ENCODE measurements around the gene UNC13B. TPM values are rescaled to one million over a fixed set of nuclear protein-coding genes. Genes with fewer than 3 reads are reported as not detected.

The UNC13B gene
- total RNA-seq, 4 donors from 2014 or later = 19.1 to 46.9 (median 35.1) TPM

GRCh38 chr9:35335164-35335563 lies 173.4 kb downstream of the UNC13B start:
- TF ChIP-seq, protein P1, sequence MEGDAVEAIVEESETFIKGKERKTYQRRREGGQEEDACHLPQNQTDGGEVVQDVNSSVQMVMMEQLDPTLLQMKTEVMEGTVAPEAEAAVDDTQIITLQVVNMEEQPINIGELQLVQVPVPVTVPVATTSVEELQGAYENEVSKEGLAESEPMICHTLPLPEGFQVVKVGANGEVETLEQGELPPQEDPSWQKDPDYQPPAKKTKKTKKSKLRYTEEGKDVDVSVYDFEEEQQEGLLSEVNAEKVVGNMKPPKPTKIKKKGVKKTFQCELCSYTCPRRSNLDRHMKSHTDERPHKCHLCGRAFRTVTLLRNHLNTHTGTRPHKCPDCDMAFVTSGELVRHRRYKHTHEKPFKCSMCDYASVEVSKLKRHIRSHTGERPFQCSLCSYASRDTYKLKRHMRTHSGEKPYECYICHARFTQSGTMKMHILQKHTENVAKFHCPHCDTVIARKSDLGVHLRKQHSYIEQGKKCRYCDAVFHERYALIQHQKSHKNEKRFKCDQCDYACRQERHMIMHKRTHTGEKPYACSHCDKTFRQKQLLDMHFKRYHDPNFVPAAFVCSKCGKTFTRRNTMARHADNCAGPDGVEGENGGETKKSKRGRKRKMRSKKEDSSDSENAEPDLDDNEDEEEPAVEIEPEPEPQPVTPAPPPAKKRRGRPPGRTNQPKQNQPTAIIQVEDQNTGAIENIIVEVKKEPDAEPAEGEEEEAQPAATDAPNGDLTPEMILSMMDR (IDR thresholded peaks at IDR 0.05) = no peak
- no peak for TF ChIP-seq POLR2A (IDR thresholded peaks at IDR 0.05)
- no peaks in the 10 kb centered on the region for H3K36me3 ChIP-seq
- intact Hi-C loops (cut with DNase I) = no loop called here
- no peaks in the 10 kb centered on the region for H3K9me3 ChIP-seq
- DNase-seq = no peak
- H3K4me1 ChIP-seq = no peaks in the 10 kb centered on the region
- no peak overlapping the region for H3K27ac ChIP-seq
- no peak overlapping the region for H3K4me3 ChIP-seq (replicated peaks in 1 of 3)
- no peaks in the 10 kb centered on the region for H3K27me3 ChIP-seq

DNA sequence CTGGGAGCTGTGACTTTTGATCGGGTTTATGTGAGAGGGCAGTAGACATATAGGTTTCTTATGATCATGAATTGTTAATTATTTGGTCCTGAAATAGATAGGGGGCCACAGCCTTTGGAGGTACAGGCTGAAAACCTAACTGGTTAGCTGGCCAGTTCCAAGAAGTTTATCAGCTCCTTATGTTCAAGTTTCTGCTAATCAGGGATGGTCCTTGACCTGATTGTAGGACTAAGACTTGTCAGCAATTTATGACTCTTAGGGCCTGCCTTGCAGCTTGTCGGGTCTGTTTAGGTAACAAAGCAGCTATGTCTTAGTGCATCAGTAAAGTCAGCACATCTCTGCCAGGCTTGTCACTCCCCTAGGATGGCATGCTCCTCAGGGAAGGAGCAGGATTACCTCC lies 176.3 kb downstream of the UNC13B start:
- no peak overlapping the region for H3K27ac ChIP-seq
- H3K4me3 ChIP-seq (replicated peaks in 1 of 3) = no peak overlapping the region
- H3K9me3 ChIP-seq = no peaks in the 10 kb centered on the region
- TF ChIP-seq, protein P1 (IDR thresholded peaks at IDR 0.05) = no peak
- no peak for TF ChIP-seq POLR2A (IDR thresholded peaks at IDR 0.05)
- H3K27me3 ChIP-seq = no peaks in the 10 kb centered on the region
- peaks cover 0 to 11% of the 10 kb centered on the region in 2 donors for H3K4me1 ChIP-seq
- intact Hi-C loops (cut with DNase I) = no loop called here
- 87 to 95% methylated on average over 2 of the region's 2 CpGs for WGBS, 2 donors
- no peak for DNase-seq
- no peaks in the 10 kb centered on the region for H3K36me3 ChIP-seq

GRCh38 chr9:35338561-35339274 lies 176.9 kb downstream of the UNC13B start:
- DNase-seq = no peak
- Histone ChIP-seq H3K4me3 (replicated peaks in 1 of 3) (no peak overlapping the region), H3K9me3 (no peaks in the 10 kb centered on the region), H3K27me3 (no peaks in the 10 kb centered on the region), H3K36me3 (no peaks in the 10 kb centered on the region), H3K4me1 (peaks cover 0 to 11% of the 10 kb centered on the region in 2 donors), H3K27ac (no peak overlapping the region)
- TF ChIP-seq, protein P1 (IDR thresholded peaks at IDR 0.05) = no peak
- TF ChIP-seq POLR2A (IDR thresholded peaks at IDR 0.05) = no peak
- intact Hi-C loops (cut with DNase I) = no loop called here
- WGBS, 2 donors = 94 to 99% methylated on average over 6 of the region's 6 CpGs

- Histone ChIP-seq H3K9me3 (no peaks in the 10 kb centered on the region), H3K36me3 (no peaks in the 10 kb centered on the region), H3K27me3 (no peaks in the 10 kb centered on the region), H3K27ac (no peak overlapping the region), H3K4me1 (peaks cover 0 to 11% of the 10 kb centered on the region in 2 donors), H3K4me3 (replicated peaks in 1 of 3) (no peak overlapping the region)
- DNase-seq = no peak
- WGBS, 2 donors = 84 to 90% methylated on average over 1 of the region's 1 CpG
- TF ChIP-seq, protein P1 (IDR thresholded peaks at IDR 0.05) = no peak
- no peak for TF ChIP-seq POLR2A (IDR thresholded peaks at IDR 0.05)
- intact Hi-C loops (cut with DNase I) = no loop called here
Measured at GRCh38 chr9:35340046-35340445, 178.2 kb downstream of the UNC13B start.

DNA sequence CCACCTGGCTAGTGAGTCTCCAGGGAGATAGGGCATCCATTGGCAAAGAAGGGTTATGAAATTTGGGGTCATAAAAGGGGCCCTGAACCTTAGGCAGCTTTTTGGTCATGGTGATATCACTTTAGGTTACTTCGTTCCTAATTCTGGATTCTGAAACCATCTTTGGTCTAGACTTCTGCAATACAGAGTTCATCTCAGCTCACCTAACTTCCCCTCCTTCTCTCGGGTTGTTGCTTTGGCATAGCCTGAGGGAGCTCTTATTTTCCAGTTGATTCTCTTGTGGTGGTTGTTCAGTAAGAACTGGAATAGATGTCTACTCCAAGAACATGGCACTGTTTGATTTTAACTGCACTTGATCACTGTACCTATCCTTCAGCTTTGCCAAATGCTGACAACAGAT lies 179.2 kb downstream of the UNC13B start:
- intact Hi-C loops (cut with DNase I) = no loop called here
- peaks cover 0 to 11% of the 10 kb centered on the region in 2 donors for H3K4me1 ChIP-seq
- DNase-seq = no peak
- TF ChIP-seq POLR2A (IDR thresholded peaks at IDR 0.05) = no peak
- TF ChIP-seq, protein P1 (IDR thresholded peaks at IDR 0.05) = no peak
- H3K27ac ChIP-seq = no peak overlapping the region
- no peaks in the 10 kb centered on the region for H3K27me3 ChIP-seq
- H3K36me3 ChIP-seq = no peaks in the 10 kb centered on the region
- no peaks in the 10 kb centered on the region for H3K9me3 ChIP-seq
- H3K4me3 ChIP-seq (replicated peaks in 1 of 3) = no peak overlapping the region
- 88 to 91% methylated on average over 2 of the region's 2 CpGs for WGBS, 2 donors
